ENCODE measurements around the gene OR10A2.
"Not testable (repeated sequence)": the region's sequence is repeated elsewhere in the genome, so short reads cannot be mapped to it uniquely, and the experiment has no call there.

Gene OR10A2, protein sequence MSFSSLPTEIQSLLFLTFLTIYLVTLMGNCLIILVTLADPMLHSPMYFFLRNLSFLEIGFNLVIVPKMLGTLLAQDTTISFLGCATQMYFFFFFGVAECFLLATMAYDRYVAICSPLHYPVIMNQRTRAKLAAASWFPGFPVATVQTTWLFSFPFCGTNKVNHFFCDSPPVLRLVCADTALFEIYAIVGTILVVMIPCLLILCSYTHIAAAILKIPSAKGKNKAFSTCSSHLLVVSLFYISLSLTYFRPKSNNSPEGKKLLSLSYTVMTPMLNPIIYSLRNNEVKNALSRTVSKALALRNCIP

DNA sequence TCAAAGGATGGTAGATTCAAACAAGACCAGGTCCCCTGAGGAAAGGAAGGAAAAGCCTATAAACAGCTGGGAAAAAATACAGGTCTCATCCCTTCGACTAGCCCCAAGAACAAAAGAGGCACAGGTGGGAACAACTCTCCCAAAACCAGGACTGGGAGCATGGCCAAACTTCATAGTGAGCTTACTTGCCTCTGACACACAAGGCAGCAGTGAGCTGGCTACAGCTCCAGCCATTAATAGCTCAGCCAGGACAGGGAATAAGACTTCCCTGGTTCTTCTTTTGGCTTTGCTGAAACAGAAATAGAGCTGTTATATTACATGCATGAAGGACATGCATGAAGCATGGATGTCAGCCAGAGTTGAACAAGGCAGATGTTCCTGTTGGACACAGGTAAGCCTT is at the start of gene OR10A2:
Gene OR10A2 (plus strand): TSS at position 97 of the 400 bp plus-strand sequence. CDS start 6,698 bp downstream, outside the sequence.
- DNase-seq = no peak

DNA sequence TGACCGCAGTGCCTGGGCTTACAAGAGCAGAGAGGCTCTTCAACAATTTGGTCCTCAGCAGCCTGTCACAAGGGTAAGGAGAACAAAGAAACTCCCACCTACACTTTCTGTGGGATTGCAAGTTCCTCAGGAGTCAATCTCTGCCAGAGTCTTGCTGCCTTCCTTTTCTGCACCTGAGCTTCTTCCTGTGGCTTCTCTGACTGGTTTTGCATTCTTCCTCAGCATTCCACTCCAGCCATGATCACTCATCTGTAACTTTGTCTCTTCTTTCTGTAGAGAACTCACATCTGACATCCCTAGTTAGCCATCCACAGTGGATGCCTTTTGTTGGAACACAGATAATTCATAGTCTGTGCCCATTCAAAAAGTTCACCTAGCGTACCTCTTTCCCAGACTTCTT is 49.2 kb upstream of the OR10A2 start:
- no peak for DNase-seq

GRCh38 chr11:6817694-6818093 is 45.2 kb upstream of the OR10A2 start:
- no peak for DNase-seq

- DNase-seq = no peak
Measured at GRCh38 chr11:6818967-6819366, 43.9 kb upstream of the OR10A2 start.

DNA sequence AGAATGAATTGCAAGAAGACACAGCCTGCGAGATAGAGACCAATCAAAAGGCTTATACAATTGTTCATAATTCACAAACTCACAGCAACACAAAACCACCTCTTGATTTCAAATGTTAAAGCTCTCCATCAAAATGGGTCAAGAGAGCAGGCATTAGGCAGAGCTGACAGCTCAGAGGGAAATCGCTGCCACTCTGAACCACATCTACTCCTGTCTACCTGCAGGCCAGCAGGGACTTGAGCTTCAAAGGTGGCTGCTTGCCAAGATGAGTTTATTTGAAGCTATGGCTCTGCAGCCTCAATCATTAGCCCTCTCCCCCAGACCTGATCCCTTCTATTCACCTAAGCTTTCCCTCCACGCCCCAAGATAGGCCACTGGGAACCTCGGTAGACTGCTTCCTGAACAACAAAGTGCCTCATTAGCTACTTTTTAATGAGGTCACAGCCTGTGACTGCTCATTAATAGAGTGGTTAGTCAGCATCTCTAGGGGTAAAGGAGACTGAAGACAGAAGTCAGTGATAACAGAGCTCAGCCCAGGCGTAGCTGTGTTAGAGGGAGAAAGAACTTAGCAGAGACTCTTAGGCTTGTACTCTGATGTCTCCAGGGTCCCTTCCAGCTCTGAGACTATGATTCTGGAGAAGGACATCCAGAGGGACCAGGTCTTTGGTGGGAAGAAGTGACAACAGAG is 38.6 kb upstream of the OR10A2 start:
- no peak for DNase-seq

DNA sequence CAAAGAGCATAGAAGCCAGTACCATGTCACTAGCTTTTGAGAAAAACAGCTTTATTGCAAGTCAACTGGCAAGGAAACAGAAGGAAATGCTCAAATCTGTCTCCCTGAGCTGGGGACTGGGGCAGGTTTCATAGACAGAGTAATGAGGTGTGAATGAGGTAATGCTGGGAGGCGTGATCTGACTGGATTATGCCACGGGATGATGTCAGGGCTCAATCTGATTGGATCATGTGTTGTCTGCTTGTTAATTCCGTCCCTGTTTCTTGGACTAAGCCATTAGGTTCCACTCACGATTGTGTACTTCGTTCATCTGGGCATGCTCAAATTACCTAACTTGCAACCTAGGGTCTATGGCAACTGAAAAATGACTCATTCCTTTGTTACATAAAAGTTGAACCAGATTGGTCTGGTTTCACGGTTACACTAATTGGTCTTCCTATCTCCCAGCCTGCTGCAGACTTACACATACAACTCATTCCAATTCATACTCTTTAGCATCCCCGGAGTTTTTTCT is 37.6 kb upstream of the OR10A2 start:
- DNase-seq = no peak

- DNase-seq = no peak
Measured at GRCh38 chr11:6828103-6828502, 34.8 kb upstream of the OR10A2 start.

DNA sequence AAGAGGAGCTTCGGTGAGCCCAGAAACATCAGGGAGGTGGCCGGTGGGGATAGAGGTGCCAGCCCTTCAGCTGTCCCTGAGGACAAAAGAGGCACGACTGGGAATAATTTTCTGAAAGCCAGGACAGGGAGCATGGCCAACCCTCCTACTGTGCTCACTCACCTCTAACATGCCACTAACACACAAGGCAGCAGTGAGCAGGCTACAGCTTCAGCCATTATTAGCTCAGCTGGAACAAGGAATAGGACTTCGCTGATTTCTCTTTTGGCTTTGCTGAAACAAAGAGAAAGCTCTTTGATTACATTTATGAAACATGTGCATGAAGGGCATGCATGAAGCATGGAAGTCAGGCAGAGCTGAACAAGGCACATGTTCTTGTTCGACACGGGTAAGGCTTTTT is 29.5 kb upstream of the OR10A2 start:
- no peak for DNase-seq

GRCh38 chr11:6834021-6834420 is 28.8 kb upstream of the OR10A2 start:
- no peak for DNase-seq

- no peak for DNase-seq
Measured at GRCh38 chr11:6841694-6842093, 21.2 kb upstream of the OR10A2 start.

DNA sequence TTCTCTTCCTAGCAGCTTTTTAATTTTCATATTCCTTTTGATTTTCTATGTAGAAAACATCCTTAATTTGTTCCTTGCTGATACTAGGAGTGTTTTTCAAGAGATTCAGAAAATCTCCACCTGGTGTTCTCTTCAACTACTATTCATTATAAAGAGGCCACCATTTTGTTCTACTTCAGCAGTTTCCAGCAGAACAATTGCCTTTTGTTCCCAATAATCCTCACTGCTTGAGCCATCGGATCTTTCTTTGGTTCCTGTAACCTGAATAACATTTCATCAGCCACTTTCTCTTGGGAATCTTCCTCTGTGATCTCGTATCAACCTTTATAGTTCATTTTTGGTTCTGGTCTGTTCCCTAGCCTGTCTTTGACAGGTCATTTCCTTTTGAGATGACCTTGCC is 19.2 kb upstream of the OR10A2 start:
- no peak for DNase-seq

GRCh38 chr11:6844356-6844755 is 18.5 kb upstream of the OR10A2 start:
- no peak for DNase-seq

DNA sequence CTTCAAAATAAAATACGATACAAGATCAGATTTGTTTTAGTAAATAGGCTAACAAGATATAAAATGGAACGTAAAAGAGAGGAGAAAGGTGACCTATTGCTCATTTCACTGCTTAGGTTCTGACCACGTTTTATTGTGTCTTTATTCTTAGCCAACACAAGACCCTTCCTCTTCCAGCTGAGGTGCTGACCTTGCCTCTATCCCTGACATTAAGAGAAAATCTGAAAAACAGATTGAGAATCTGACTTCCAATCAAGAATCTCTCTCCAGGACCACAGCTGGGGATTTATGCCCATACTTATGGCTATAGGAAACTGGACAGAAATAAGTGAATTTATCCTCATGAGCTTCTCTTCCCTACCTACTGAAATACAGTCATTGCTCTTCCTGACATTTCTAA is 17.5 kb upstream of the OR10A2 start, which contains the start of gene OR10A5:
Gene OR10A5 (plus strand): TSS at position 301 of the 400 bp plus-strand sequence. CDS start 0 bp downstream, at position 301.
- DNase-seq = no peak

DNA sequence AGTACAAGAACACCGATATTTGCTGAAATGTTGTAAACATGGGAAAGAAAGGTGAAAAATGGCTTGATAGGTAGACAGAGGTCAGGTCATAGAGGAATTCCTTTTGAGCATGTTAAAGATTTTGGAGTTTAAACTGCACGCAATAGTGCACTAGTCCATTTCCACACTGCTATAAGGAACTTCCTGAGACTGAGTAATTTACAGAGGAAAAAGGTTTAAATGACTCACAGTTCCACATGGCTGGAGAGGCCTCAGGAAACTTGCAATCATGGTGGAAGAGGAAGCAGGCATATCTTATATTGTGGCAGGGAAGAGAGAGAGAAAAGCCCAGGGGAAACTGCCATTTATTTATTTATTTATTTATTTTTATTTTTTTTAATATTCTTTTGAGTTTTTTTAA is 12.3 kb upstream of the OR10A2 start:
- DNase-seq = no peak

- DNase-seq = not testable (repeated sequence)
Measured at GRCh38 chr11:6854801-6855200, 8.1 kb upstream of the OR10A2 start.

- DNase-seq = no peak
Measured at GRCh38 chr11:6855971-6856541, 6.8 kb upstream of the OR10A2 start.

GRCh38 chr11:6856871-6857270 is 6.0 kb upstream of the OR10A2 start:
- no peak for DNase-seq

GRCh38 chr11:6864438-6864837 is 1.6 kb downstream of the OR10A2 start:
- DNase-seq = no peak

- no peak for DNase-seq
Measured at GRCh38 chr11:6871278-6871677, 8.4 kb downstream of the OR10A2 start.

- DNase-seq = no peak
Measured at GRCh38 chr11:6875761-6876160, 12.9 kb downstream of the OR10A2 start.

GRCh38 chr11:6876325-6876724 is 13.5 kb downstream of the OR10A2 start, which contains the start of gene OR10A4:
Gene OR10A4, plus strand, starts transcription at chr11:6876625. Its CDS starts 23 bp downstream, at chr11:6876648.
- DNase-seq = no peak

DNA sequence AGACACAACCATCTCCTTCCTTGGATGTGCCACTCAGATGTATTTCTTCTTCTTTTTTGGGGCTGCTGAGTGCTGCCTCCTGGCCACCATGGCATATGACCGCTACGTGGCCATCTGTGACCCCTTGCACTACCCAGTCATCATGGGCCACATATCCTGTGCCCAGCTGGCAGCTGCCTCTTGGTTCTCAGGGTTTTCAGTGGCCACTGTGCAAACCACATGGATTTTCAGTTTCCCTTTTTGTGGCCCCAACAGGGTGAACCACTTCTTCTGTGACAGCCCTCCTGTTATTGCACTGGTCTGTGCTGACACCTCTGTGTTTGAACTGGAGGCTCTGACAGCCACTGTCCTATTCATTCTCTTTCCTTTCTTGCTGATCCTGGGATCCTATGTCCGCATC is 14.1 kb downstream of the OR10A2 start:
- no peak for DNase-seq

- DNase-seq = no peak
Measured at GRCh38 chr11:6882751-6883150, 19.9 kb downstream of the OR10A2 start.

DNA sequence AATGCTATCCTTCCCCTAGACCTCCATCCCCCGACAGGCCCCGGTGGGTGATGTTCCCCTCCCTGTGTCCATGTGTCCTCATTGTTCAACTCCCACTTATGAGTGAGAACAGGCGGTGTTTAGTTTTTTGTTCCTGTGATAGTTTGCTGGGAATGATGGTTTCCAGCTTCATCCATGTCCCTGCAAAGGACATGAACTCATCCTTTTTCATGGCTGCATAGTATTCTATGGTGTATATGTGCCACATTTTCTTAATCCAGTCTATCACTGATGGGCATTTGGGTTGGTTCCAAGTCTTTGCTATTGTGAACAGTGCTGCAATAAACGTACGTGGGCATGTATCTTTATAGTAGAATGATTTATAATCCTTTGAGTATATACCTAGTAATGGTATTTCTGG is 24.9 kb downstream of the OR10A2 start:
- not testable (repeated sequence) for DNase-seq

All from CD4-positive, alpha-beta T cell treated with Interleukin-17A for 1 hour (primary cell).